Heart left ventricle (tissue), 16 donors: ENCODE measurements around the gene LRRC36. TPM values are rescaled to one million over a fixed set of nuclear protein-coding genes. Genes with fewer than 3 reads are reported as not detected.

ENCODE experiments used
- ATAC-seq, 4 donors: fragments of 200-7000 bp; cut with Tn5 transposase; one replicate each; pipeline ENCODE4 v1.9.1; 2020 to 2022; ENCODE audit warnings: moderate library complexity in 4 of 4, mild to moderate bottlenecking in 3 of 4, moderate number of reproducible peaks in 1 of 4
- DNase-seq, 5 donors: peaks; one replicate each; pipeline ENCODE4 v3.0.0-alpha.2; 2020
- H3K27ac ChIP-seq, 12 donors: fragments of 200-600 bp; sonication (generic) in 4 of 12; one replicate each; pipeline versions ENCODE4 v1.5.0 to v1.8.0; 2016 to 2022; ENCODE audit warnings: mild to moderate bottlenecking in 2 of 12
- H3K27me3 ChIP-seq, 9 donors: fragments of 200-600 bp; sonication (generic) in 2 of 9; one replicate each; pipeline versions ENCODE4 v1.5.1 to v1.8.0; 2016 to 2022; ENCODE audit warnings: mild to moderate bottlenecking in 3 of 9
- H3K36me3 ChIP-seq, 9 donors: fragments of 200-600 bp; sonication (generic) in 2 of 9; one replicate each; pipeline versions ENCODE4 v1.5.0 to v1.8.0; 2018 to 2022; ENCODE audit warnings: mild to moderate bottlenecking in 2 of 9
- H3K4me1 ChIP-seq, 12 donors: fragments of 200-600 bp; sonication (generic) in 4 of 12; one replicate each; pipeline versions ENCODE4 v1.5.0 to v1.8.0; 2016 to 2022; ENCODE audit warnings: mild to moderate bottlenecking in 3 of 12
- H3K4me3 ChIP-seq, 12 donors: fragments of 200-600 bp; sonication (generic) in 4 of 12; one replicate each; pipeline versions ENCODE4 v1.5.0 to v1.8.0; 2017 to 2022; ENCODE audit warnings: mild to moderate bottlenecking in 9 of 12, moderate library complexity in 4 of 12
- H3K9me3 ChIP-seq, 12 donors: fragments of 200-600 bp; sonication (generic) in 4 of 12; one replicate each; pipeline versions ENCODE4 v1.5.0 to v1.8.0; 2016 to 2022; ENCODE audit warnings: mild to moderate bottlenecking in 1 of 12
- POLR2A ChIP-seq, 2 donors: fragments of 450-650 bp; IDR thresholded peaks; one replicate each; pipeline ENCODE4 v1.6.1; 2017; ENCODE audit warnings: antibody characterized with exemption in 2 of 2, mild to moderate bottlenecking in 2 of 2, moderate library complexity in 2 of 2
- WGBS, 4 donors: extraction: QIAGEN DNeasy Blood & Tissue Kit in 2 of 4; methylation state at CpG; one replicate each; pipeline versions ENCODE4 v1.1.5 to v1.1.7; 2013 to 2018; 5-methylcytosine and 5-hydroxymethylcytosine counted together
- intact Hi-C, 10 donors: fragments of 100-400 bp; cut with DNase I; formaldehyde crosslinking; loops; one replicate each; pipeline versions ENCODE4 v1.11.1 to v1.14.2; 2022
- polyA plus RNA-seq, 2 donors: library from polyadenylated mRNA; stranded (reverse); fragments of 200-250 nt; gene quantifications; one replicate each; pipeline ENCODE4 v1.2.3, GENCODE V29; 2013
- total RNA-seq, 9 donors: library from RNA; depleted of rRNA in 2 of 9; stranded (reverse); fragments of >200 nt in 2 of 9; fragmentation: NEBNext Ultra II Directional in 3 of 9; extraction: Animal tissue kit (Norgen Biotek cat#: 25700) in 3 of 9; gene quantifications; one replicate each; pipeline versions ENCODE4 v1.1.0 to v1.2.4, GENCODE V29; 2016 to 2023
- TF ChIP-seq, protein P1 (sequence below), 12 donors: fragments of 200-600 bp; sonication (generic) in 4 of 12; IDR thresholded peaks; one replicate each; pipeline versions ENCODE4 v1.5.0 to v1.8.0; 2018 to 2022; ENCODE audit warnings: antibody characterized with exemption in 12 of 12, mild to moderate bottlenecking in 5 of 12
- donor health status: ischemic (EF 13 %, LVEDD 7.1; RV severe dilation, severe dysfunction).
- donor health status: healthy with polysubstance abuse.
- donor health status: DM: no; HTN: yes; CAD: no.
- donor health status: DM: no; HTN: no; CAD: no.
- donor health status: ischemic (EF 25% LVEDD 6.9; RV normal size, moderate dysfunction).
- donor health status: ischemic (EF 25% LVEDD 5.7; RV mildly dilated, moderate dysfunction).
- donor health status: healthy.
- donor health status: DM: yes; HTN: yes; CAD: no.
- donor health status: ischemic (EF 35%, LVEDD 5.7; RV mildly dilated, moderate dysfunction).
- donor health status: nonischemic (EF 11% LVEDD 7.7; RV severe dilation, severe dysfunction).
- donor health status: DM: yes; HTN: yes; CAD: no.
- donor health status: PGD.
- donor health status: ischemic (EF 29% LVEDD 5.4; RV normal size, mild dysfunction).
- donor health status: nonischemic (EF 23%, LVEDD 6.1; RV moderate dilation, normal function).

LRRC36 gene
- total and polyA plus RNA-seq, 11 donors, result 0.15 to 0.42 (median 0.27) TPM; not detected in 8

- peaks cover 0 to 28% (median 12%) of the 10 kb centered on the region in 12 donors for H3K4me1 ChIP-seq
- no peaks in the 10 kb centered on the region for H3K9me3 ChIP-seq
- H3K27me3 ChIP-seq, result no peaks in the 10 kb centered on the region
- DNase-seq (peak; percentile 72 to 88 (median 84)), ATAC-seq (peak; percentile 79 to 98 (median 96))
- H3K27ac ChIP-seq, result peak within 1 kb of the TSS; percentile 35 to 92 (median 82)
- TF ChIP-seq, protein P1, sequence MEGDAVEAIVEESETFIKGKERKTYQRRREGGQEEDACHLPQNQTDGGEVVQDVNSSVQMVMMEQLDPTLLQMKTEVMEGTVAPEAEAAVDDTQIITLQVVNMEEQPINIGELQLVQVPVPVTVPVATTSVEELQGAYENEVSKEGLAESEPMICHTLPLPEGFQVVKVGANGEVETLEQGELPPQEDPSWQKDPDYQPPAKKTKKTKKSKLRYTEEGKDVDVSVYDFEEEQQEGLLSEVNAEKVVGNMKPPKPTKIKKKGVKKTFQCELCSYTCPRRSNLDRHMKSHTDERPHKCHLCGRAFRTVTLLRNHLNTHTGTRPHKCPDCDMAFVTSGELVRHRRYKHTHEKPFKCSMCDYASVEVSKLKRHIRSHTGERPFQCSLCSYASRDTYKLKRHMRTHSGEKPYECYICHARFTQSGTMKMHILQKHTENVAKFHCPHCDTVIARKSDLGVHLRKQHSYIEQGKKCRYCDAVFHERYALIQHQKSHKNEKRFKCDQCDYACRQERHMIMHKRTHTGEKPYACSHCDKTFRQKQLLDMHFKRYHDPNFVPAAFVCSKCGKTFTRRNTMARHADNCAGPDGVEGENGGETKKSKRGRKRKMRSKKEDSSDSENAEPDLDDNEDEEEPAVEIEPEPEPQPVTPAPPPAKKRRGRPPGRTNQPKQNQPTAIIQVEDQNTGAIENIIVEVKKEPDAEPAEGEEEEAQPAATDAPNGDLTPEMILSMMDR (IDR thresholded peaks at IDR 0.05), result peak; percentile 30 to 71 (median 56)
- TF ChIP-seq POLR2A (IDR thresholded peaks at IDR 0.05), result peak in 1 of 2 donors; percentile 68
- 1 to 2% (median 1%) methylated on average over 37 to 73 of the region's 73 CpGs for WGBS, 4 donors
- no peaks in the 10 kb centered on the region for H3K36me3 ChIP-seq
- intact Hi-C loops, result loop anchor here in 2 of 10 donors (1.0 to 5.0 kb wide), 3 partner anchors 44 to 154 kb away; no protein-coding TSS in a partner anchor
- H3K4me3 ChIP-seq, result peak within 1 kb of the TSS; percentile 44 to 96 (median 86)
Measured at GRCh38 chr16:67415872-67416793, 89.5 kb downstream of the LRRC36 start, which contains the start of gene ZDHHC1. Gene ZDHHC1 (minus strand): TSS chr16:67416477. CDS start chr16:67407775, 8,702 bp downstream.

- no peaks in the 10 kb centered on the region for H3K27me3 ChIP-seq
- 70 to 79% (median 76%) methylated on average over 2 of the region's 2 CpGs for WGBS, 4 donors
- intact Hi-C loops, result loop anchor here in 2 of 10 donors (5.0 kb wide), 2 partner anchors 45 to 155 kb away; no protein-coding TSS in a partner anchor
Measured at GRCh38 chr16:67417333-67418061, 90.9 kb downstream of the LRRC36 start.

GRCh38 chr16:67419502-67419901 is 92.9 kb downstream of the LRRC36 start:
- Histone ChIP-seq H3K27ac (no peak overlapping the region), H3K9me3 (no peaks in the 10 kb centered on the region), H3K4me3 (no peak overlapping the region), H3K27me3 (peaks cover 0 to 4% (median 0%) of the 10 kb centered on the region in 9 donors), H3K36me3 (no peaks in the 10 kb centered on the region), H3K4me1 (peaks cover 0 to 19% (median 12%) of the 10 kb centered on the region in 12 donors)
- TF ChIP-seq, protein P1 (IDR thresholded peaks at IDR 0.05), result no peak
- no peak for TF ChIP-seq POLR2A (IDR thresholded peaks at IDR 0.05)
- intact Hi-C loops, result loop anchor here in 2 of 10 donors (5.0 kb wide), 2 partner anchors 47 to 157 kb away; no protein-coding TSS in a partner anchor
- 85 to 91% (median 90%) methylated on average over 3 of the region's 3 CpGs for WGBS, 4 donors
- DNase-seq (peak in 1 of 5 donors; percentile 12), ATAC-seq (no peak)

More at GRCh38 chr16:67417333-67418061, 90.9 kb downstream of the LRRC36 start:
- Histone ChIP-seq H3K9me3 (no peaks in the 10 kb centered on the region), H3K36me3 (no peaks in the 10 kb centered on the region), H3K4me3 (no peak overlapping the region), H3K4me1 (peaks cover 0 to 28% (median 12%) of the 10 kb centered on the region in 12 donors), H3K27ac (no peak overlapping the region)
- ATAC-seq (no peak), DNase-seq (peak in 1 of 5 donors; percentile 55)
- no peak for TF ChIP-seq POLR2A (IDR thresholded peaks at IDR 0.05)
- TF ChIP-seq, protein P1 (IDR thresholded peaks at IDR 0.05), result no peak
